IMR-90 (cell line): ENCODE results near the gene UBE2K. TPM values are rescaled to one million over a fixed set of nuclear protein-coding genes. Genes with fewer than 3 reads are reported as not detected.

ENCODE experiments used
- ATAC-seq: fragments of 200-7000 bp; cut with Tn5 transposase; 2 replicates; pipeline ENCODE4 v1.9.1; 2020; ENCODE audit warnings: low read depth, mild to moderate bottlenecking, moderate library complexity
- BruUV-seq: library from RNA; stranded (reverse); fragments of 400-500 nt; replicated peaks from 2 replicates; lab custom pipeline; 2021; lab: Mats Ljungman, UMichigan
- CTCF ChIA-PET: fragments of 300-600 bp; formaldehyde crosslinking; extraction: SDS; loops from one replicate; lab custom pipeline; 2021; ENCODE audit warnings: antibody characterized with exemption; lab: Yijun Ruan, JAX
- POLR2A ChIA-PET: fragments of 300-600 bp; sonication (Branson Sonifier 250); formaldehyde crosslinking; loops from one replicate; lab custom pipeline; 2022; ENCODE audit warnings: antibody characterized with exemption; ENCODE audit not compliant: unreplicated experiment; lab: Charles Lee
- DNase-seq: peaks from one replicate; pipeline ENCODE4 v3.0.0; 2013
- H2AFZ ChIP-seq: replicated peaks from 2 replicates; pipeline ENCODE3; 2013; ENCODE audit warnings: low read length, mild to moderate bottlenecking; ENCODE audit not compliant: poor library complexity
- H2AK5ac ChIP-seq: 2 replicates; pipeline ENCODE4 v1.6.1; 2013; ENCODE audit warnings: low read depth, low read length, inconsistent platforms
- H2AK9ac ChIP-seq: replicated peaks from 2 replicates; pipeline ENCODE3; 2013; ENCODE audit warnings: mild to moderate bottlenecking, low read depth, low read length, moderate library complexity; ENCODE audit not compliant: poor library complexity
- H2BK120ac ChIP-seq: 2 replicates; pipeline ENCODE4 v1.6.1; 2013; ENCODE audit warnings: low read depth, low read length, inconsistent platforms
- H2BK15ac ChIP-seq: 3 replicates; pipeline ENCODE4 v1.6.1; 2013; ENCODE audit warnings: low read depth, low read length, inconsistent platforms
- H2BK20ac ChIP-seq: 2 replicates; pipeline ENCODE4 v1.6.1; 2013; ENCODE audit warnings: low read depth, mild to moderate bottlenecking, inconsistent platforms, low read length, moderate library complexity
- H2BK5ac ChIP-seq: 2 replicates; pipeline ENCODE4 v1.6.1; 2013; ENCODE audit warnings: mild to moderate bottlenecking, low read depth, low read length, inconsistent platforms; ENCODE audit not compliant: poor library complexity, severe bottlenecking
- H3K14ac ChIP-seq: replicated peaks from 2 replicates; pipeline ENCODE4 v1.6.1; 2013; ENCODE audit warnings: low read depth, low read length, inconsistent platforms
- H3K18ac ChIP-seq: 2 replicates; pipeline ENCODE4 v1.6.1; 2013; ENCODE audit warnings: low read depth, low read length, control low read depth
- H3K23ac ChIP-seq: 2 replicates; pipeline ENCODE4 v1.6.1; 2013; ENCODE audit warnings: low read depth, low read length, inconsistent platforms
- H3K27ac ChIP-seq: 2 replicates; pipeline ENCODE4 v1.5.1; 2013; ENCODE audit warnings: mild to moderate bottlenecking, control low read depth, low read length; ENCODE audit not compliant: insufficient read depth
- H3K27me3 ChIP-seq: 2 replicates; pipeline ENCODE4 v1.6.1; 2013; ENCODE audit warnings: low read length; ENCODE audit not compliant: control insufficient read depth, insufficient read depth
- H3K36me3 ChIP-seq: 2 replicates; pipeline ENCODE4 v1.6.1; 2013; ENCODE audit warnings: low read length, mixed read lengths; ENCODE audit not compliant: control insufficient read depth, insufficient read depth
- H3K4ac ChIP-seq: 2 replicates; pipeline ENCODE4 v1.6.1; 2013; ENCODE audit warnings: low read depth, low read length, inconsistent platforms
- H3K4me1 ChIP-seq: 2 replicates; pipeline ENCODE4 v1.6.1; 2013; ENCODE audit warnings: low read length, mixed read lengths; ENCODE audit not compliant: control insufficient read depth, insufficient read depth
- H3K4me2 ChIP-seq: 2 replicates; pipeline ENCODE4 v1.6.1; 2013; ENCODE audit warnings: low read depth, mild to moderate bottlenecking, control low read depth, low read length, moderate library complexity
- H3K4me3 ChIP-seq: 2 replicates; pipeline ENCODE4 v1.5.1; 2013; ENCODE audit warnings: low read depth, mild to moderate bottlenecking, control low read depth, low read length, moderate library complexity; ENCODE audit not compliant: insufficient read depth
- H3K56ac ChIP-seq: 2 replicates; pipeline ENCODE4 v1.6.1; 2013; ENCODE audit warnings: low read length, inconsistent platforms; ENCODE audit not compliant: insufficient read depth; ENCODE audit errors: extremely low read depth
- H3K79me1 ChIP-seq, 2 experiments: 2 replicates each; pipeline ENCODE4 v1.6.1; 2013; ENCODE audit warnings: low read length in 2 of 2, inconsistent platforms in 1 of 2, low read depth in 1 of 2
- H3K9ac ChIP-seq: 2 replicates; pipeline ENCODE4 v1.6.1; 2013; ENCODE audit warnings: low read depth, low read length, control low read depth
- H3K9me1 ChIP-seq: 2 replicates; pipeline ENCODE4 v1.6.1; 2013; ENCODE audit warnings: low read length, inconsistent platforms; ENCODE audit not compliant: insufficient read depth
- H3K9me3 ChIP-seq: 2 replicates; pipeline ENCODE4 v1.6.1; 2013; ENCODE audit warnings: low read length; ENCODE audit not compliant: control insufficient read depth, insufficient read depth
- H4K20me1 ChIP-seq: 2 replicates; pipeline ENCODE4 v1.6.1; 2013; ENCODE audit warnings: low read length, inconsistent platforms; ENCODE audit not compliant: insufficient read depth
- H4K5ac ChIP-seq: 2 replicates; pipeline ENCODE4 v1.6.1; 2013; ENCODE audit warnings: mild to moderate bottlenecking, low read depth, low read length, control low read depth
- H4K8ac ChIP-seq, 2 experiments: 2 replicates each; pipeline ENCODE4 v1.6.1; 2013; ENCODE audit warnings: low read depth in 2 of 2, low read length in 2 of 2, control low read depth in 1 of 2, inconsistent platforms in 1 of 2
- H4K91ac ChIP-seq: 2 replicates; pipeline ENCODE4 v1.6.1; 2013; ENCODE audit warnings: low read depth, low read length, inconsistent platforms; ENCODE audit not compliant: insufficient read depth
- BHLHE40 ChIP-seq: fragments of 150-350 bp; IDR thresholded peaks from 2 replicates; pipeline ENCODE4 v1.6.1; 2016; ENCODE audit warnings: mild to moderate bottlenecking, low read depth, low read length
- CEBPB ChIP-seq: IDR thresholded peaks from 2 replicates; pipeline ENCODE4 v1.6.1; 2012; ENCODE audit warnings: low read depth, low read length, improper control_type of control experiment
- CTCF ChIP-seq: conservative IDR thresholded peaks from 2 replicates; pipeline ENCODE4 v1.5.1; 2012; ENCODE audit warnings: mild to moderate bottlenecking, low read depth, low read length, improper control_type of control experiment
- ELK1 ChIP-seq: fragments of 150-350 bp; IDR thresholded peaks from 2 replicates; pipeline ENCODE4 v1.6.1; 2016; ENCODE audit warnings: low read depth, mild to moderate bottlenecking, low read length, moderate library complexity, borderline replicate concordance
- FOS ChIP-seq: fragments of 150-350 bp; IDR thresholded peaks from 2 replicates; pipeline ENCODE4 v1.6.1; 2016; ENCODE audit warnings: low read depth, low read length
- MAFK ChIP-seq: IDR thresholded peaks from 2 replicates; pipeline ENCODE4 v1.6.1; 2012; ENCODE audit warnings: low read depth, low read length, improper control_type of control experiment
- MAZ ChIP-seq: IDR thresholded peaks from 2 replicates; pipeline ENCODE4 v1.6.1; 2012; ENCODE audit warnings: low read depth, mild to moderate bottlenecking, low read length, improper control_type of control experiment, moderate library complexity, borderline replicate concordance
- MXI1 ChIP-seq: IDR thresholded peaks from 2 replicates; pipeline ENCODE4 v1.6.1; 2012; ENCODE audit warnings: low read depth, mild to moderate bottlenecking, low read length, moderate library complexity, borderline replicate concordance
- NFE2L2 ChIP-seq: fragments of 150-350 bp; IDR thresholded peaks from 2 replicates; pipeline ENCODE4 v1.6.1; 2016; ENCODE audit warnings: low read depth, mild to moderate bottlenecking, low read length
- POLR2A ChIP-seq: IDR thresholded peaks from 2 replicates; pipeline ENCODE4 v1.6.1; 2012; ENCODE audit warnings: mild to moderate bottlenecking, low read depth, low read length
- RAD21 ChIP-seq: IDR thresholded peaks from 2 replicates; pipeline ENCODE4 v1.6.1; 2012; ENCODE audit warnings: low read length, improper control_type of control experiment
- RCOR1 ChIP-seq: IDR thresholded peaks from 2 replicates; pipeline ENCODE4 v1.6.1; 2012; ENCODE audit warnings: mild to moderate bottlenecking, low read length, improper control_type of control experiment; ENCODE audit not compliant: insufficient replicate concordance
- RFX5 ChIP-seq: IDR thresholded peaks from 2 replicates; pipeline ENCODE4 v1.8.0; 2012; ENCODE audit warnings: low read depth, mild to moderate bottlenecking, low read length, moderate library complexity
- SMC3 ChIP-seq: fragments of 150-350 bp; IDR thresholded peaks from 2 replicates; pipeline ENCODE4 v1.6.1; 2016; ENCODE audit warnings: low read depth, mild to moderate bottlenecking, antibody characterized with exemption, low read length, moderate library complexity
- USF2 ChIP-seq: fragments of 150-350 bp; IDR thresholded peaks from 2 replicates; pipeline ENCODE4 v1.6.1; 2017; ENCODE audit warnings: mild to moderate bottlenecking, antibody characterized with exemption, low read length, low read depth
- WGBS, 2 experiments: methylation state at CpG; one replicate each; pipeline versions ENCODE4 v1.1.5 to v1.1.7; 2013; ENCODE audit warnings: missing lambda C conversion rate in 2 of 2; ENCODE audit not compliant: insufficient read length in 1 of 2; ENCODE audit errors: extremely low coverage in 2 of 2; 5-methylcytosine and 5-hydroxymethylcytosine counted together
- dilution Hi-C: fragments of 300-500 bp; cut with HindIII; formaldehyde crosslinking; loops from one replicate; pipeline ENCODE4 v1.14.3; 2018; ENCODE audit warnings: low sequenced_read_pairs; ENCODE audit not compliant: unreplicated experiment
- in situ Hi-C: fragments of 300-500 bp; cut with MboI; formaldehyde crosslinking; loops from 3 replicates; pipeline ENCODE4 v1.14.3; 2019; ENCODE audit warnings: low sequenced_read_pairs, inconsistent platforms, mixed read lengths
- intact Hi-C: fragments of 100-400 bp; cut with micrococcal nuclease; formaldehyde crosslinking; loops from 2 replicates; pipeline ENCODE4 v1.10.0; 2022
- polyA plus RNA-seq, 3 experiments: library from polyadenylated mRNA; depleted of rRNA; stranded (reverse); fragments of >200 nt; gene quantifications; 2 replicates each; pipeline ENCODE4 v1.2.3, GENCODE V29; 2012; ENCODE audit warnings: low replicate concordance in 1 of 3
- total RNA-seq: library from RNA; depleted of rRNA; stranded (reverse); fragments of >200 nt; gene quantifications from 2 replicates; pipeline ENCODE4 v1.2.3, GENCODE V29; 2012

The UBE2K gene
- total and polyA plus RNA-seq, 2 of the 4 experiments (the other 2 are of a cell fraction) = 17.7 to 44.8 TPM

- Histone ChIP-seq H3K4me2 (no peak overlapping the region), H3K18ac (no peak overlapping the region), H3K27ac (no peak overlapping the region), H3K14ac (0 out of 2 replicates have a peak overlapping the region, but pooled peaks have one; percentile 36), H3K36me3 (peaks cover 18% of the 10 kb centered on the region), H2AK5ac (peak overlapping the region; percentile 48; the same call in 1 of the 2 replicates), H3K4me3 (no peak overlapping the region), H3K79me1 (peaks cover 0 to 10% of the 10 kb centered on the region in 2 experiments; a peak in 1 of 4 replicates), H2AK9ac (no peak overlapping the region), H3K23ac (no peak overlapping the region), H4K20me1 (no peaks in the 10 kb centered on the region; the same call in 1 of the 2 replicates), H3K9ac (no peak overlapping the region), H2BK120ac (no peak overlapping the region), H4K8ac (0 out of 4 replicates have a peak overlapping the region, but pooled peaks of 1 of the 2 experiments have one; percentile 30), H3K9me3 (no peaks in the 10 kb centered on the region), H3K4me1 (0 out of 2 replicates have a peak, but pooled peaks cover 2% of the 10 kb centered on the region), H2AFZ (no peak overlapping the region), H3K4ac (no peak overlapping the region; the same call in 1 of the 2 replicates), H3K56ac (no peak overlapping the region), H4K5ac (no peak overlapping the region), H2BK5ac (no peak overlapping the region), H2BK15ac (no peak overlapping the region), H3K9me1 (peaks cover 5% of the 10 kb centered on the region), H2BK20ac (no peak overlapping the region), H4K91ac (no peak overlapping the region), H3K27me3 (no peaks in the 10 kb centered on the region)
- 100% methylated on average over 1 of the region's 7 CpGs; no CpG with 5 or more reads in 1 of the 2 experiments for WGBS, 2 experiments
- dilution Hi-C loops = no loop called here
- in situ Hi-C loops = no loop called here
- peak; percentile 77 for ATAC-seq
- ChIA-PET POLR2A (interaction anchor here (0.5 to 0.6 kb wide), 2 partner anchors 11 to 749 kb away, joined by 3 to 6 read pairs; no protein-coding TSS in a partner anchor), CTCF (interaction anchor here (0.6 kb wide), 2 partner anchors 20 to 42 kb away, joined by 3 to 5 read pairs; no protein-coding TSS in a partner anchor)
- no TSS peak for BruUV-seq
- intact Hi-C loops = no loop called here
- DNase-seq = peak; percentile 71
- no peak for TF ChIP-seq FOS
- no peak for TF ChIP-seq NFE2L2
- no peak for TF ChIP-seq RCOR1
- TF ChIP-seq CTCF = no peak
- no peak for TF ChIP-seq MAZ
- TF ChIP-seq MXI1 = no peak
- TF ChIP-seq USF2 = no peak
- TF ChIP-seq RFX5 = no peak
- TF ChIP-seq MAFK = no peak
- TF ChIP-seq POLR2A = no peak
- TF ChIP-seq ELK1 = no peak
- no peak for TF ChIP-seq SMC3
- TF ChIP-seq BHLHE40 = no peak
- no peak for TF ChIP-seq CEBPB
- no peak for TF ChIP-seq RAD21
Measured at GRCh38 chr4:39825741-39826231, 127.8 kb downstream of the UBE2K start.
